SKM-1 treated with dmso at 0.1 percent for 144 hours (cell line): Measurements from ENCODE around the gene GADD45A.

ENCODE experiments used
- DNase-seq: peaks from one replicate; lab custom pipeline; 2025; ENCODE audit not compliant: unreplicated experiment; lab: John Stamatoyannopoulos, UW

The GADD45A gene

GRCh38 chr1:67666636-67667035 is 18.4 kb upstream of the GADD45A start:
- DNase-seq, result no peak

- no peak for DNase-seq
Observed at GRCh38 chr1:67668660-67669059, 16.3 kb upstream of the GADD45A start.

- DNase-seq, result no peak
Observed at GRCh38 chr1:67672260-67672803, 12.7 kb upstream of the GADD45A start.

GRCh38 chr1:67673468-67674201 is 11.4 kb upstream of the GADD45A start:
- no peak for DNase-seq

GRCh38 chr1:67674260-67675011 is 10.6 kb upstream of the GADD45A start:
- no peak for DNase-seq

- DNase-seq, result no peak
Observed at GRCh38 chr1:67675800-67676199, 9.2 kb upstream of the GADD45A start.

GRCh38 chr1:67676287-67676686 is 8.7 kb upstream of the GADD45A start:
- DNase-seq, result no peak

GRCh38 chr1:67676946-67677345 is 8.1 kb upstream of the GADD45A start:
- no peak for DNase-seq

- DNase-seq, result no peak
Observed at GRCh38 chr1:67677408-67677807, 7.6 kb upstream of the GADD45A start.

GRCh38 chr1:67677930-67678329 is 7.1 kb upstream of the GADD45A start:
- DNase-seq, result no peak

- DNase-seq, result no peak
Observed at GRCh38 chr1:67679691-67680090, 5.3 kb upstream of the GADD45A start.

- DNase-seq, result no peak
Observed at GRCh38 chr1:67680486-67680885, 4.5 kb upstream of the GADD45A start.

GRCh38 chr1:67682659-67683197 is 2.3 kb upstream of the GADD45A start:
- DNase-seq, result no peak

- DNase-seq, result no peak
Observed at GRCh38 chr1:67683316-67683715, 1.7 kb upstream of the GADD45A start.

- DNase-seq, result no peak
Observed at GRCh38 chr1:67683766-67684525, 1.1 kb upstream of the GADD45A start.

GRCh38 chr1:67684526-67685066 is 405 bp upstream of the GADD45A start:
- DNase-seq, result no peak

- DNase-seq, result no peak
Observed at GRCh38 chr1:67685558-67686266, 711 bp downstream of the GADD45A start.

GRCh38 chr1:67686267-67687197 is 1.5 kb downstream of the GADD45A start:
- DNase-seq, result peak; percentile 87

- DNase-seq, result no peak
Observed at GRCh38 chr1:67687198-67687545, 2.2 kb downstream of the GADD45A start.
